Brain microvascular endothelial cell (primary cell): ENCODE data around the gene KIFAP3.
A peak's percentile ranks its signal among the peaks of the same experiment; 100 is the strongest.

Experiments used
- DNase-seq: peaks from one replicate; pipeline ENCODE4 v3.0.0-alpha.2; 2020
- H3K27ac ChIP-seq: fragments of 250-450 bp; sonication (Bioruptor Pico); 2 replicates; pipeline ENCODE4 v1.5.1; 2020; ENCODE audit warnings: mild to moderate bottlenecking, moderate library complexity
- H3K27me3 ChIP-seq: fragments of 250-450 bp; sonication (Bioruptor Pico); replicated peaks from 2 replicates; pipeline ENCODE4 v1.5.1; 2020; ENCODE audit warnings: mild to moderate bottlenecking
- H3K36me3 ChIP-seq: fragments of 250-450 bp; sonication (Bioruptor Pico); replicated peaks from 2 replicates; pipeline ENCODE4 v1.5.1; 2020; ENCODE audit warnings: mild to moderate bottlenecking
- H3K4me3 ChIP-seq: 2 replicates; pipeline ENCODE4 v1.5.1; 2011; ENCODE audit warnings: low read depth, mild to moderate bottlenecking, control low read depth, low read length, moderate library complexity
- CTCF ChIP-seq: IDR thresholded peaks from 2 replicates; pipeline ENCODE4 v1.5.1; 2011; ENCODE audit warnings: low read depth, mild to moderate bottlenecking, moderate library complexity, low read length, control low read depth, inconsistent platforms; ENCODE audit errors: missing control alignments
- in situ Hi-C: cut with HindIII; loops from 2 replicates; pipeline ENCODE4 v1.10.0; 2017; ENCODE audit warnings: low sequenced_read_pairs, low pct_ligation_motif_present

KIFAP3 gene

GRCh38 chr1:169959686-169960085 is 114.8 kb downstream of the KIFAP3 start:
- no peak for DNase-seq
- no peak overlapping the region for H3K4me3 ChIP-seq
- in situ Hi-C loops: no loop called here
- H3K27ac ChIP-seq: no peak overlapping the region
- H3K27me3 ChIP-seq: no peaks in the 10 kb centered on the region
- no peak for TF ChIP-seq CTCF
- H3K36me3 ChIP-seq: no peaks in the 10 kb centered on the region

DNA sequence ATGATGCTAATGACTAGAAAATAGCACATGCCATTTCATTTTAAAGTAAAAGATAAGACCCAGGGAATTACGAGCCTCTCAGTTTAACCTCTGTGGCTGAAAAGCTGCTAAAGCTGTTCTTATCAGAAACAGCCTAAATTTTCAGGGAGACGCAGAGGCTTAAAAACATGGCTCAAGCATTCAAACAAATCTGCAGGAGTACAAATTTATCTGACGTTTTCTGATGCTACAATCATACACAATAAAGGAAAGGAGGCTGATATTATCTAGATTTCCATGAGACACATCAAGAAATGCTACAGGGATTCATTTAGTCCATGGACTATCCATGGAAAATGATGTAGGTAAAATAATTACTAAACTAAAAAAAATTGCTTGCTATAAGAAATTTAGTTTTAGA is 115.5 kb downstream of the KIFAP3 start:
- Histone ChIP-seq H3K36me3 (no peaks in the 10 kb centered on the region), H3K27me3 (no peaks in the 10 kb centered on the region), H3K27ac (no peak overlapping the region), H3K4me3 (no peak overlapping the region)
- in situ Hi-C loops: no loop called here
- no peak for TF ChIP-seq CTCF
- no peak for DNase-seq

- DNase-seq: no peak
- TF ChIP-seq CTCF: no peak
- in situ Hi-C loops: no loop called here
- H3K36me3 ChIP-seq: no peaks in the 10 kb centered on the region
- no peak overlapping the region for H3K27ac ChIP-seq
- H3K27me3 ChIP-seq: no peaks in the 10 kb centered on the region
- H3K4me3 ChIP-seq: no peak overlapping the region
These were observed 116.6 kb downstream of the KIFAP3 start for GRCh38 chr1:169957884-169958283.

DNA sequence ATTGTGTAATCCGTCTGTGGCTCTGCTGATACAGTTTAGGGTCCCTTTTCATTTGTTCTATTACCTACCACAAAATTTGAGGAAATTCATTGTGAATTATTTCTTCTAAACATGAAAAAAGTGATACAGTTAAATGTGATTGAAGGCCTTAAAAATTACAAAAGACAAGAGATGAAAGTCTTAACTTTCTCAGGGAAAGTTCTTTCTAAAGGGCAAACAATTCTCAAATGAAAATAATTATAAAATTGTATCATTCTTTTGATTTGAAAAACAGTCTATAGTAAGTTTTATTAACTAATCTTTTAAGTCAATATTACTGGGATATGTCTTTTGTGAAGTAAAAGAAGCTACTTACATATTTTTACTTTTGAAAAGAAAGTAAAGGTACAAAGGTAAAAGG is 123.4 kb downstream of the KIFAP3 start:
- no peak for DNase-seq
- no peaks in the 10 kb centered on the region for H3K27me3 ChIP-seq
- no peak for TF ChIP-seq CTCF
- no peak overlapping the region for H3K4me3 ChIP-seq
- no peaks in the 10 kb centered on the region for H3K36me3 ChIP-seq
- in situ Hi-C loops: no loop called here
- no peak overlapping the region for H3K27ac ChIP-seq

DNA sequence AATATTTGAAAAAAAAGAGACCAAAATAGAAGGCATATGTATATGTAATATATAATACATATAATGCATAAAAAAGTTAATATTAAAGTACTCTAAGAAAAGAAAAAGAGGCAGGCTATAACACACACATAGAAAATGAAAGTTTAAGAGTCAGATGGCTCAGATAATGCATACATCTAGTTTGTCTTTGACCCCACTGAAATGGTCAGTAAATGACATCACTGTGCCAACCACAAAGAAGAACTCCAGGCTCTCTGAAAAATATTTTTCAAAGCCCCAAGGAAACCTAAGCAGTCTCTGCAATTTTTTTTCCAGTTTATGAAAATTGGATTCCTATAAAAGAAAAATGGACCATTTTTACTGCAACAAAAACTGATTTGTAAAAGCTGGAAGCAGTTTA is 125.4 kb downstream of the KIFAP3 start:
- Histone ChIP-seq H3K27ac (peak overlapping the region; percentile 40), H3K27me3 (no peaks in the 10 kb centered on the region), H3K4me3 (no peak overlapping the region), H3K36me3 (no peaks in the 10 kb centered on the region)
- in situ Hi-C loops: loop anchor here (25.0 kb wide), 1 partner anchor 813 kb away; no protein-coding TSS in a partner anchor
- peak; percentile 73 for DNase-seq
- no peak for TF ChIP-seq CTCF

- Histone ChIP-seq H3K27me3 (no peaks in the 10 kb centered on the region), H3K36me3 (no peaks in the 10 kb centered on the region), H3K4me3 (no peak overlapping the region), H3K27ac (no peak overlapping the region)
- no peak for TF ChIP-seq CTCF
- DNase-seq: no peak
- in situ Hi-C loops: loop anchor here (25.0 kb wide), 1 partner anchor 816 kb away; no protein-coding TSS in a partner anchor
These were observed 128.3 kb downstream of the KIFAP3 start for GRCh38 chr1:169946206-169946605.
